Lung microvascular endothelial cell (primary cell): ENCODE data around the gene MAP3K14. TPM values are rescaled to one million over a fixed set of nuclear protein-coding genes. Genes with fewer than 3 reads are reported as not detected.
A peak's percentile ranks its signal among the peaks of the same experiment; 100 is the strongest.

Source experiments
- DNase-seq, 2 donors: peaks; one replicate each; pipeline versions ENCODE4 v3.0.0 to v3.0.0-alpha.2; 2010; ENCODE audit warnings: low read depth in 2 of 2
- total RNA-seq: library from RNA; depleted of rRNA; stranded (reverse); fragments of >200 nt; gene quantifications from 2 replicates; pipeline ENCODE4 v1.2.1, GENCODE V29; 2014

The MAP3K14 gene
- total RNA-seq, 1 donor from 2014 or later = 1.8 TPM

- no peak for DNase-seq
These were observed 80.6 kb downstream of the MAP3K14 start for GRCh38 chr17:45236282-45236606.

DNA sequence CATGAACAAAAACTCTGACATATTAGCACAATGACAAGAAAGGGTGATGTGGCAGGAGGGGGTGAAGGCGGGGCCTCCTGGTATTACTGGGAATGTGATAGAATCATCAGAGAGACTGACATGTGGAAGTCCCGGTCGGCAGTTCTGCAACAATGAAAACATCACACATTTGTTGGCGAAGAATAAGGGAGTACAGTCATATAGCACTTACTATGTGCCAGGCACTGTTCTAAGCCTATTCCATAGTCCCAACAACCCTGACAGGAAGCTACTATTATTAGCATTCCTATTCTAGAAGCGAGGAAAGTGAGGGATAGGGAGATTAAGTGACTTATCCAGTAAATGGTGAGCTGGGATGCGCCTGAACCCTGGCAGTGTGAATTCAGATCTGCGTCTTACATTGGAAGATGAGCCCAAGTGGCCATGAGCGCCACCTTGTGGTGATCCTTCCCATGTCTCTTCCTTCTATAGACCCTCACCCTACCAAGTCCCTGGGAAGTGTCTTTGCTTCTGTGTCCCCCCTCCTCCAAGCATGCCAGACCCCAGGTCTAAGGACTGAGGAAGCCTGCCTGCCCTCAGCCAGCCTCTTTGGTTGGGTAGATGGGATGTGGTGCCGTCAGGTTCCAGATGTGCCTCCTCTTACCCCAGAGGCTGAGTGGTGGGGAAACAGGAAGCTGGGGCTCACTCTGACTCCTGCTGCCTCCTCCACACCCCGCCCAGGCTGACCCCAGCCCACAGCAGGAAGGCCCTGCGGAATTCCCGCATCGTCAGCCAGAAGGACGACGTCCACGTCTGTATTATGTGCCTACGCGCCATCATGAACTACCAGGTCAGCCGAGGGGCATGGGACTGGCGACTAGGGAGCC is 81.2 kb downstream of the MAP3K14 start:
- peak; percentile 49 to 73 for DNase-seq

DNA sequence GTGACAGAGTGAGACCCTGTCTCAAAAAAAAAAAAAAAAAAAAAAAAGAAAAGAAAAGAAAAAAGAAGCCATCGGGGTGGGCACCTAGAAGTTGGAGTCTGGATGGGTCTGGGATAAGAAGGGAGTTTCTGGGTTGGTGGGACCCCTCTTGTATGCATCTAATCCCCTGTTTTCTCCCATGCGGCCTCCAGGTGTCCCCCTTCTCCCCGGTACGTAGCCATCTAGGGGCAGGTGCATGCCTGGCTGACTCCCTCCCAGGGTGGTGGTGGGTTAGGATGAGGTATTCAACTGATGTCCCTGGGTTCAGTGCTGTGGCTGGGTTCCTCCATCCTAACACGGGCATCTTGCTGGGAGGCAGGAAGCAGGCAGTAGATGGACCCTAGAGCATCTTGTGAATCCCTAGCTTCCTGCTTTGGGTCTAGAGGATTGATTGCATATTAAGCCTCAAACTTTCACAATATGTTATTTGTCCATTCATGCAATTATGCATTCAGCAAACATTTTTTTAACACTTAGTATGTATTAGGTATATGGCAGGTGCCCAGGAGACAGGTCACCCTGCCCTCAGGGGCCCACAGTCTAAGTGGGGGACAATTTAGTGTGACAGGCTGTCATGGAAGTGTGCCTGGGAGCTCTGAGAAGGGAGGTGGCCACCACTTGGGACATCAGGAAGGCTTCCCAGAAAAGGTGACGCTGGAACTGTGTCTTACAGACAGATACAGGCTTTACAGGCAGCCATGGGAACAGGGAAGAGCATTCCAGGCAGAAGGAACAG is 82.0 kb downstream of the MAP3K14 start:
- DNase-seq = peak in 1 of 2 donors; percentile 49

DNA sequence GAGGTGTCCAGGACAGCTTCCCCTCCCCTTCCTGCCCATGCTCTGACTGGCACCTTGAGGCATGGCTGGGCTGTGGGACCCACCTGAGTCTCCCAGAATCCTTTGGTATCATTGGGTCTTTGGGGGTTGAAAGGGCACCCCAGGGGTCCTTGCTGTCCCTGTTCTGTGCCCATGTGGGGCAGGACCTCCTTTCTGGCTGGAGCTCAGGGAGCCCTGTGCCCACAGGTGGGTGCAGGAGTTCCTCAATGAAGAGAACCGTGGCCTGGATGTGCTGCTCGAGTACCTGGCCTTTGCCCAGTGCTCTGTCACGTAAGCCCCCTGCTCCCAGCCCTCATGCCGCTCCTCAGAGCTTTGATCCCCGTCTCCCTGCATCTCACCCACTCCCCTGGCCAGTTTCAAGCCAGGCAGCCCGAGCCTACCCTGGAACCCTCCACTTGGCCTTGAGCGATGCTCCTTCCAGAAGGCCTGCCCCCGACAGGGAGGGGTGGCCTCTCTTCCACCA is 83.3 kb downstream of the MAP3K14 start:
- no peak for DNase-seq

GRCh38 chr17:45232514-45233422 is 84.1 kb downstream of the MAP3K14 start:
- DNase-seq = no peak

GRCh38 chr17:45231481-45232116 is 85.2 kb downstream of the MAP3K14 start:
- peak in 1 of 2 donors; percentile 31 for DNase-seq

GRCh38 chr17:45230787-45231480 is 85.9 kb downstream of the MAP3K14 start:
- no peak for DNase-seq

- no peak for DNase-seq
These were observed 86.4 kb downstream of the MAP3K14 start for GRCh38 chr17:45230410-45230786.

- DNase-seq = no peak
These were observed 87.0 kb downstream of the MAP3K14 start for GRCh38 chr17:45229681-45230409.

GRCh38 chr17:45228763-45229539 is 87.9 kb downstream of the MAP3K14 start:
- peak in 1 of 2 donors; percentile 39 for DNase-seq

DNA sequence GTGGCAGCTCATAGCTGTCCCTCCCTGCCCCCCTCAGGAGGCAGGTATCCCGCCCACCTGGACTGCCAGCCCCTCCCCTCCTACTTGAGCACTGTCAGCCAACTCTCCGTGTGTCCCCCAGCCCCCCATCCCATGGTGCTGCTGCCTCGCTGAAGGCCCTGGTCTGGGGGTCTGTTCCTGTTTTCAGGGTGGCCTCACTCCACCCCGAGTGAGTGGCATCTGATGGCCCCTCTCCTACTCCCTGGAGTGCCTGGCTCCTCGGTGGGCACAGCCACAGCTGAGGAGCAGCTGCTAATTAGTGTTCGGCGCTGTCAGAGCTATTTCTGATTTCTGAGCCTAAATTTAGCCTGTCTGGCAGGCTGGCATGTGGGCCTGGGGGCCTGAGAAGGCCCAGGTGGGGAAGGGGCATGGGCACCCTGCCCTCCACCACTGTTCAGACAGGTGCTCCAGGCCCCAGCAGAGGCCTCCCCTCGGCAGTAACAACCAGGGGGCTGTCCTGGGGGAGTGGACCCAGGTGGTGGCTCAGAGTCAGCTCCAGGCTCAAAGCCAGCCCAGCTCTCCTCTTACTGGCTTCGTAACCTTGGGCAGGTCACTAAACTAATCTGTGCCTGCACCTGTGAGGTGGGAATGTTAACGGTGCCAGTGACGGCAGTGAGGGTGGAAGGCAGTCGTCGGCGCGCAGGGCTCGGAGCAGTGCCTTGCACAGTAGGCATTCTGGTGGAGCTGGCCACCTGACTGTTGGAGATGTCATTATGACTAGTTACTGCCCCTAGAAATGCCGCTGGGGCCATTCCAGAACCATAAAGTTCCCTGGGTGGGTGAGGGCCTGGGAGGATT is 88.7 kb downstream of the MAP3K14 start:
- DNase-seq = no peak

DNA sequence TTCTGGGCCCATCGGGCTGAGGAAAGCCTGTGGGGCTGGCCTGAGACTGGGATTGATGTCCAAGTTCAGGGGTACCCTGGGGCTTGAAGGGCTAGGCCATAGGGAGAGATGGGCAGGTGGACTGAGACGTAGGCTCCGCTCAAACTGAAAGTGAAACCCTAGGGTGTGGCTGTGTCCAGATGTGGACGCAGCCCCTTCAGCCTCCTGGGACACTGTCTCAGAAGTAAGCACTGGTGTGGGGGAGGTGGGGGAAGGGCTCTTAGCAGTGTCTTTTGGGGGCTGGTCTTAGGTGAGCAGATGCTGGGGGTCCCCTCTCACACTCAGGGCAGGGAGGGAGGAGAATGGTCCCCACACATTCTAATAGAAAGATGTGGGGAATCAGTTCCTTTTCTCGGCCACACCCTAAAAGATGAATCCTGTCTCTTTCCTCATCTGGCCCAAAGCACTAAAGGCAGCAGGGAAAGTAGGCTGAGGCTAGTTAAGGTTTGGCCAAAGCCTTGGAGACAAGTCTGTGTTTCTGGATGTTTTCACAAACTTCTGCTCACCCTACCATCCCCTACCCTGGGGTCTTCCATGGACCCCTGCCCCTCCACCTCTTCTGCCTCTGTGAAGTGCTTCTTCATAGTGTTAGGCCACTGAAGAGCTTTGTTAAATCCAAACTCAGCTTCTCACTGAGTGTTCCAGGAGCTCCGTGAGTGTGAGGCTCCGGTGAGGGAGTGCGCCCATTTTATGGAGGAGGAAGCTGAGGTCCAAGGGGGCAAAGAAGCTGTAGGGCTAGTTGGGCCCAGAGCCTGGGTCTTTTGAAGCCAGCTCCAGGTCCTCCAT is 89.5 kb downstream of the MAP3K14 start:
- no peak for DNase-seq

DNA sequence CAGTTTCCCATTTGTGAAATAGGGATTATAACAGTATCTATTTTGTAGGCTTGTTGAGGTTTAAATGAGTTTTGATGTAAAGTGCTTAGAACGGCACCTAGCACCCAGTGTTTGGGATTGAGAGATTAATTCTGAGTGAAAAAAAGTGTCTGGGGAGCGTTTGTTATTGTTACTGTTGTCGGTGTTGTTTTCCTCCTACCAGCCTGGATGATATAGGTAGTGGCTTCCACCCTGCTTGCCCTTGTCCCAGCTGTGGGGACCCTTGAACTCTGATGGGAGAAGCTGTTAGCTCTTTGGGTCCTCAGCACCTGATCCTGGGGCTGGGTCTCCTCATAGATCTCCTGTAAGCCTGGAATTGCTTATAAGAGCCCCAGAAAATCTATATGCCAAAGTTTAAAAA is 90.2 kb downstream of the MAP3K14 start:
- DNase-seq = no peak

- DNase-seq = peak; percentile 42 to 56
These were observed 90.8 kb downstream of the MAP3K14 start for GRCh38 chr17:45225964-45226530.

DNA sequence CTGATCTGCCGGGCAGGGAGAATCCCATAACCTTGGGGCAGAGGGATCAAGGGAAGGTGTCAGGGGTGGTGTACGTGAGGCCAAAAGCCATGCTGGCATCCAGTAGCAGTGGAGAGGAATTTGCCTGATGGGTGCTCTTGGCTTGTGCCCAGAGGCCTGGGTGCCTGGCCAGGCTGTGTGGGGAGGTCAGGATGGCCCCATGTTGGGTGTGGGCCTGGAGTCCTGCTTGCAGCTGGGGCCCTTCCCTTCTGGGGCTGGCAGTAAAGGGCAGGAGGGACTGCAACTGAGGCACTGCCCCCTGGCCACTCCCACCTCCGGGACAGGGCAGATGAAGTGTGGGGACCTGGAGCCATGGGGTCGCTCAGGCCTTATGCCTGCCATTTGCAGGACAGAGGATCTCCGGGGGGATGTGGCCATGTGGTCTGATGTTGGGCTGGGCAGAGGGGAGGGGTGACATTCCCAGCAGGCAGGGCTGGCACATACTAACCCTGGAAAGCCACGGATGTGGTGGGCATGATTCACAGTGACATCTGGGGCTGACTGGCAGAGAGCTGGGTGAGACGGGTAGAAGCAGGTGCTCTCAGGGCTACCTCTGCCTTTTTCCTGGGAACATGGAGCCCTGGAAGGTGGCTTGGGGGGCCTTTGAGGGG is 91.6 kb downstream of the MAP3K14 start:
- DNase-seq = no peak

DNA sequence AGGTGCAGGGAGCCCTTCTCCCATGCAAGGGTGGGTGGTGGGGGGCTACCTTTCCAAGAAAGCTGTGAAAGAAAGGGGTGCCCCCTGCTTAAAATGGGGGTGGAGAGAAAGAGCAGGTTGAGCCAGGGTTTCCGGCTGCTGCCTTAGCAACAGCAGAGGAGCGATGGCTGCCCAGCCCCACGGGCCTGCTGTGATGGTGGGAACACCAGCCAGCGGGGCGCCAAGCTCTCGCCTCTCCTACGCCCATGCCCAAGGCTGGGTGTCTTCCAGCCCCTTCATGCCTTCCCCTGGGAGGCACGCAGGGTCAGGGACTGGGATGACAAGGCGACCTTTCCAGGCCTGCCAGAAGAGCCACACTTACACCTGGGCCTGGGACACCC is 92.2 kb downstream of the MAP3K14 start:
- DNase-seq = no peak
